NCI-H446 treated with DMSO at 0.1 percent for 48 hours (cell line): ENCODE data around the gene ATP2B2.

ENCODE experiments used
- DNase-seq: peaks from one replicate; lab custom pipeline; 2025; lab: John Stamatoyannopoulos, UW

Gene ATP2B2

GRCh38 chr3:10510743-10511432, 5.5 kb upstream of the ATP2B2 start:
- no peak for DNase-seq

GRCh38 chr3:10510086-10510742, 4.8 kb upstream of the ATP2B2 start:
- DNase-seq: no peak

GRCh38 chr3:10509325-10509724, 3.9 kb upstream of the ATP2B2 start:
- DNase-seq: no peak

- no peak for DNase-seq
Measured at GRCh38 chr3:10508619-10509260, 3.4 kb upstream of the ATP2B2 start.

- DNase-seq: no peak
Measured at GRCh38 chr3:10508235-10508618, 2.8 kb upstream of the ATP2B2 start.

GRCh38 chr3:10507331-10507730, 1.9 kb upstream of the ATP2B2 start:
- no peak for DNase-seq

- DNase-seq: no peak
Measured at GRCh38 chr3:10506696-10507095, 1.3 kb upstream of the ATP2B2 start.

GRCh38 chr3:10505791-10506585, 602 bp upstream of the ATP2B2 start:
- DNase-seq: no peak

GRCh38 chr3:10504171-10505049, 976 bp downstream of the ATP2B2 start:
- no peak for DNase-seq

- no peak for DNase-seq
Measured at GRCh38 chr3:10503217-10503796, 2.1 kb downstream of the ATP2B2 start.

GRCh38 chr3:10502185-10502880, 3.1 kb downstream of the ATP2B2 start:
- DNase-seq: no peak

GRCh38 chr3:10501664-10502052, 3.7 kb downstream of the ATP2B2 start:
- DNase-seq: no peak

GRCh38 chr3:10500717-10501663, 4.4 kb downstream of the ATP2B2 start:
- no peak for DNase-seq

- no peak for DNase-seq
Measured at GRCh38 chr3:10498271-10498670, 7.1 kb downstream of the ATP2B2 start.

GRCh38 chr3:10497439-10497838, 7.9 kb downstream of the ATP2B2 start:
- no peak for DNase-seq

GRCh38 chr3:10496121-10496863, 9.1 kb downstream of the ATP2B2 start:
- DNase-seq: no peak

- DNase-seq: no peak
Measured at GRCh38 chr3:10495614-10496013, 9.8 kb downstream of the ATP2B2 start.

- DNase-seq: no peak
Measured at GRCh38 chr3:10495003-10495402, 10.4 kb downstream of the ATP2B2 start.

- DNase-seq: no peak
Measured at GRCh38 chr3:10494180-10494579, 11.2 kb downstream of the ATP2B2 start.
